H1 (cell line): Measurements from ENCODE around the gene TVP23A.

Experiments used
- ATF2 ChIP-seq: IDR thresholded peaks from 2 replicates; pipeline ENCODE4 v1.6.1; 2012; ENCODE audit warnings: low read length, inconsistent platforms
- CBX5 ChIP-seq: fragments of 300-800, 300-1000 bp; sonication (generic); IDR thresholded peaks from 2 replicates; pipeline ENCODE4 v1.7.1; 2016; ENCODE audit warnings: antibody characterized with exemption, low read length, low read depth
- CHD2 ChIP-seq: IDR thresholded peaks from 2 replicates; pipeline ENCODE4 v1.6.1; 2012; ENCODE audit warnings: low read length, improper control_type of control experiment
- CTCF ChIP-seq, 3 experiments: IDR thresholded peaks; 1 replicate in 2 of 3; 2 replicates in 1 of 3; pipeline versions ENCODE4 v1.5.1 to v1.6.1; 2011; ENCODE audit warnings: low read length in 3 of 3, mild to moderate bottlenecking in 3 of 3, inconsistent platforms in 2 of 3, low read depth in 1 of 3, moderate library complexity in 1 of 3; ENCODE audit not compliant: insufficient read depth in 1 of 3; ENCODE audit errors: control extremely low read depth in 1 of 3
- JUN ChIP-seq: IDR thresholded peaks from 2 replicates; pipeline ENCODE4 v1.6.1; 2011; ENCODE audit warnings: low read depth, mild to moderate bottlenecking, improper control_type of control experiment, low read length
- POLR2A ChIP-seq, 2 experiments: IDR thresholded peaks; 1 replicate in 1 of 2; 2 replicates in 1 of 2; pipeline ENCODE4 v1.6.1; 2011; ENCODE audit warnings: low read depth in 2 of 2, low read length in 2 of 2, mild to moderate bottlenecking in 2 of 2; ENCODE audit errors: control extremely low read depth in 1 of 2
- RFX5 ChIP-seq: IDR thresholded peaks from 2 replicates; pipeline ENCODE4 v1.6.1; 2011; ENCODE audit warnings: low read depth, low read length, improper control_type of control experiment, borderline replicate concordance
- YY1 ChIP-seq: IDR thresholded peaks from 2 replicates; pipeline ENCODE4 v1.6.1; 2011; ENCODE audit warnings: low read depth, mild to moderate bottlenecking, low read length

GRCh38 chr16:10859658-10860057, 41.1 kb upstream of the TVP23A start:
- TF ChIP-seq CTCF (IDR thresholded peaks at IDR 0.05; ENCODE audit: control extremely low read depth in 1 of 3, insufficient read depth in 1 of 3, low read depth in 1 of 3, low read length in 3 of 3) (no peak), CBX5 (no peak), POLR2A (IDR thresholded peaks at IDR 0.05; ENCODE audit: control extremely low read depth in 1 of 2, low read depth in 2 of 2, low read length in 2 of 2) (no peak), CHD2 (no peak), ATF2 (no peak), RFX5 (no peak), YY1 (no peak), JUN (no peak)
